ENCODE measurements around the gene RIPOR2. TPM values are rescaled to one million over a fixed set of nuclear protein-coding genes. Genes with fewer than 3 reads are reported as not detected.

Gene RIPOR2
- total and polyA plus RNA-seq, 10 of the 15 experiments (the other 5 are each of a cell fraction or from before 2014, with no cell fraction given) = 22.2 to 48.2 (median 34.7) TPM

DNA sequence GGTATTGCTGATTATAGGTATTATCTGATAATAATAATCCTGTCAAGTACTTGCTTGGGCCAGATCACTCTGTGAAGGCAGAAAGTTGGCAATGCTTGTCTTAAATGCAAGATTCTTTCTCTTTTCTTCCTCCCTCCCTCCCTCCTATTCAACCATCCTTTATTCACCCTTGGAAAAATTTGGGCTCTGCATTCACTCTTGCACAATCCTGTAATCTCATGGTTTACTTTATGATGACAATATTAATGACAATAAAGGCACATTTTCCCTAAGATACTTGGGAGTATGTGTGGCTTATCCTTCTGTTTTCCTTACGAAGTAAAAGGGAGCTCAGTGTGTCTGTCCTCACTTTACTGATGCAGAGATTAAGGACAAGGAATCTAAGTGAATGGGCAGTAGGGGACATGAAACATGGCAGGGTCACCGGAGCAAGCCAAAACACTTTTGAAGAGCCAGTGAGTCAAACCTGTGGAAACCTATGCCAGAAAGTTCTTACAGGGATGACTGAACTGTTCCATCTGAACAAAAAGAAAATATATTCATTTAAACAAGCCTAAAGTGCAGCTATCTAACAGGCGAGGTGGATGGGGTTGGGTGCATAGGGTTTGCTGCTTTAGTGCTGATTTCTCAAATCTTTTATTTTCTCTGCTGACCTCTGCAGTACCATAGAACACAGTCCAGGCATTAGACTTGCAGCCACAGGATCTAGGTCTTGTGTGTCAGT is 14.6 kb upstream of the RIPOR2 start (continued):
- TF ChIP-seq RELB (IDR thresholded peaks at IDR 0.05; ENCODE audit: low read depth) = no peak
- TF ChIP-seq SMARCA5 (IDR thresholded peaks at IDR 0.05) = no peak
- TF ChIP-seq ZSCAN29 (IDR thresholded peaks at IDR 0.05) = no peak

GRCh38 chr6:24949020-24949569 is 13.3 kb upstream of the RIPOR2 start:
- POLR2A ChIA-PET = interaction anchor here (0.5 to 4.5 kb wide), 9 partner anchors 10 to 455 kb away, joined by 3 to 22 read pairs (median 5); partner anchors contain the start of genes C6orf62 and RIPOR2
- intact Hi-C loops (cut with micrococcal nuclease; ENCODE audit: unreplicated experiment) = loop anchor here (1.0 kb wide), 2 partner anchors 16 to 25 kb away; no protein-coding TSS in a partner anchor
- H3K27ac ChIP-seq (ENCODE audit: control insufficient read depth, insufficient read depth) = peak overlapping the region; percentile 84
- FAIRE-seq (peak; percentile 96), DNase-seq (ENCODE audit: low read depth, low spot score) (peak; percentile 96), ATAC-seq (peak; percentile 96)
- no peak overlapping the region; the same call in 1 of the 2 replicates for H2AFZ ChIP-seq (ENCODE audit: control insufficient read depth, low read depth, low read length)
- BruUV-seq (replicated peaks) = no TSS peak
- H4K20me1 ChIP-seq (ENCODE audit: control insufficient read depth, insufficient read depth) = no peaks in the 10 kb centered on the region
- CTCF ChIA-PET = interaction anchor here (0.6 to 6.8 kb wide), 8 partner anchors 12 to 122 kb away, joined by 3 to 123 read pairs (median 4); partner anchors contain the start of gene RIPOR2
- peaks cover 46% of the 10 kb centered on the region for H3K4me1 ChIP-seq (ENCODE audit: control insufficient read depth, insufficient read depth, low read length)
- SMC1A ChIA-PET (ENCODE audit: uncharacterized antibody, unreplicated experiment) = interaction anchor here (0.7 to 8.1 kb wide), 20 partner anchors 8 to 90 kb away, joined by 3 to 132 read pairs (median 5); partner anchors contain the start of gene RIPOR2
- H3K79me2 ChIP-seq (ENCODE audit: control insufficient read depth, insufficient read depth, low read length) = no peaks in the 10 kb centered on the region
- no peaks in the 10 kb centered on the region for H3K36me3 ChIP-seq (ENCODE audit: control insufficient read depth in 2 of 2, insufficient read depth in 2 of 2, low read length in 1 of 2)
- RAD21 ChIA-PET (ENCODE audit: unreplicated experiment) = interaction anchor here (0.6 to 5.8 kb wide), 21 partner anchors 8 to 426 kb away, joined by 3 to 123 read pairs (median 3); partner anchors contain the start of gene RIPOR2
- H3K27me3 ChIP-seq (replicated peaks in 1 of 2; ENCODE audit: control insufficient read depth in 2 of 2, insufficient read depth in 2 of 2, low read length in 1 of 2) = no peaks in the 10 kb centered on the region
- H3K4me3 ChIP-seq = peak overlapping the region; percentile 28; the same call in 1 of the 2 replicates
- H3K9ac ChIP-seq (ENCODE audit: control insufficient read depth, insufficient read depth, low read length) = peak overlapping the region; percentile 32
- 1% methylated on average over 8 of the region's 8 CpGs for WGBS (ENCODE audit: insufficient coverage, insufficient replicate concordance, low lambda C conversion rate, missing lambda C conversion rate)
- H3K4me2 ChIP-seq (ENCODE audit: control insufficient read depth, insufficient read depth) = peak overlapping the region; percentile 80
- in situ Hi-C loops (cut with MboI) = no loop called here
- H3K9me3 ChIP-seq (replicated peaks; ENCODE audit: control insufficient read depth, insufficient read depth, low read length) = peaks cover 3% of the 10 kb centered on the region
- TF ChIP-seq NBN (IDR thresholded peaks at IDR 0.05) (peak; percentile 85), JUND (IDR thresholded peaks at IDR 0.05; ENCODE audit: low read depth, low read length) (no peak), TARDBP (IDR thresholded peaks at IDR 0.05; ENCODE audit: borderline replicate concordance) (no peak), LARP7 (IDR thresholded peaks at IDR 0.05) (no peak), PAX8 (IDR thresholded peaks at IDR 0.05) (no peak), EED (IDR thresholded peaks at IDR 0.05; ENCODE audit: low read depth) (peak; percentile 73), BACH1 (IDR thresholded peaks at IDR 0.05; ENCODE audit: borderline replicate concordance) (no peak; the same call in 1 of the 2 replicates), E2F4 (IDR thresholded peaks at IDR 0.05; ENCODE audit: low read depth, low read length) (no peak), RB1 (IDR thresholded peaks at IDR 0.05; ENCODE audit: borderline replicate concordance) (no peak), NR2C2 (IDR thresholded peaks at IDR 0.05; ENCODE audit: borderline replicate concordance, control insufficient read depth, insufficient read length, low read depth) (no peak), ZNF592 (IDR thresholded peaks at IDR 0.05) (no peak)
